ENCODE data around the gene NAALADL1. TPM values are rescaled to one million over a fixed set of nuclear protein-coding genes. Genes with fewer than 3 reads are reported as not detected.
A peak's percentile ranks its signal among the peaks of the same experiment; 100 is the strongest.

The NAALADL1 gene
- total and polyA plus RNA-seq, 2 of the 4 experiments (the other 2 are of a cell fraction), result 3.8 to 5.8 TPM

- Histone ChIP-seq H4K8ac (ENCODE audit: low read depth in 2 of 2, low read length in 2 of 2) (no peak overlapping the region; a peak in 1 of 4 replicates), H3K9me3 (ENCODE audit: control insufficient read depth, insufficient read depth, low read length) (no peaks in the 10 kb centered on the region), H3K79me1 (ENCODE audit: low read depth in 1 of 2, low read length in 2 of 2) (peaks cover 10 to 29% of the 10 kb centered on the region in 2 experiments), H3K4ac (ENCODE audit: low read depth, low read length) (no peak overlapping the region), H2AK5ac (ENCODE audit: low read depth, low read length) (no peak overlapping the region), H3K14ac (replicated peaks; ENCODE audit: low read depth, low read length) (no peak overlapping the region), H3K4me2 (ENCODE audit: low read depth, low read length) (peak overlapping the region; percentile 32; the same call in 1 of the 2 replicates), H2BK5ac (ENCODE audit: low read depth, low read length, poor library complexity, severe bottlenecking) (no peak overlapping the region), H3K36me3 (ENCODE audit: control insufficient read depth, insufficient read depth, low read length) (0 out of 2 replicates have a peak, but pooled peaks cover 2% of the 10 kb centered on the region), H3K4me3 (ENCODE audit: insufficient read depth, low read depth, low read length) (peak overlapping the region; percentile 41), H2AFZ (replicated peaks; ENCODE audit: low read length, poor library complexity) (no peak overlapping the region), H2AK9ac (replicated peaks; ENCODE audit: low read depth, low read length, poor library complexity) (no peak overlapping the region), H4K20me1 (ENCODE audit: insufficient read depth, low read length) (peaks cover 3% of the 10 kb centered on the region; the same call in 1 of the 2 replicates), H3K4me1 (ENCODE audit: control insufficient read depth, insufficient read depth, low read length) (no peaks in the 10 kb centered on the region), H3K56ac (ENCODE audit: extremely low read depth, insufficient read depth, low read length) (no peak overlapping the region), H2BK15ac (ENCODE audit: low read depth, low read length) (no peak overlapping the region), H3K23ac (ENCODE audit: low read depth, low read length) (no peak overlapping the region), H3K27ac (ENCODE audit: insufficient read depth, low read length) (no peak overlapping the region), H4K91ac (ENCODE audit: insufficient read depth, low read depth, low read length) (no peak overlapping the region), H4K5ac (ENCODE audit: low read depth, low read length) (no peak overlapping the region), H3K27me3 (ENCODE audit: control insufficient read depth, insufficient read depth, low read length) (no peaks in the 10 kb centered on the region), H3K9ac (ENCODE audit: low read depth, low read length) (no peak overlapping the region), H2BK20ac (ENCODE audit: low read depth, low read length) (no peak overlapping the region), H2BK120ac (ENCODE audit: low read depth, low read length) (no peak overlapping the region), H3K18ac (ENCODE audit: low read depth, low read length) (no peak overlapping the region), H3K9me1 (ENCODE audit: insufficient read depth, low read length) (peaks cover 7% of the 10 kb centered on the region; the same call in 1 of the 2 replicates)
- dilution Hi-C loops (cut with HindIII; ENCODE audit: low sequenced_read_pairs, unreplicated experiment) (no loop called here), in situ Hi-C loops (cut with MboI; ENCODE audit: low sequenced_read_pairs) (no loop called here), intact Hi-C loops (cut with micrococcal nuclease) (loop anchor here (1.0 to 5.0 kb wide), 2 partner anchors 13 to 180 kb away; partner anchors contain the start of genes ATG2A, CDCA5 and ZFPL1)
- BruUV-seq (replicated peaks), result no TSS peak
- DNase-seq, result no peak
- POLR2A ChIA-PET (ENCODE audit: unreplicated experiment), result interaction anchor here (0.8 kb wide), 1 partner anchor 11 kb away, joined by 4 read pairs; no protein-coding TSS in a partner anchor
- TF ChIP-seq, protein P1, sequence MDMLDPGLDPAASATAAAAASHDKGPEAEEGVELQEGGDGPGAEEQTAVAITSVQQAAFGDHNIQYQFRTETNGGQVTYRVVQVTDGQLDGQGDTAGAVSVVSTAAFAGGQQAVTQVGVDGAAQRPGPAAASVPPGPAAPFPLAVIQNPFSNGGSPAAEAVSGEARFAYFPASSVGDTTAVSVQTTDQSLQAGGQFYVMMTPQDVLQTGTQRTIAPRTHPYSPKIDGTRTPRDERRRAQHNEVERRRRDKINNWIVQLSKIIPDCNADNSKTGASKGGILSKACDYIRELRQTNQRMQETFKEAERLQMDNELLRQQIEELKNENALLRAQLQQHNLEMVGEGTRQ (IDR thresholded peaks at IDR 0.05; ENCODE audit: low read depth, low read length), result no peak
- no peak for TF ChIP-seq SMC3 (IDR thresholded peaks at IDR 0.05; ENCODE audit: low read depth, low read length)
- TF ChIP-seq, protein P2, sequence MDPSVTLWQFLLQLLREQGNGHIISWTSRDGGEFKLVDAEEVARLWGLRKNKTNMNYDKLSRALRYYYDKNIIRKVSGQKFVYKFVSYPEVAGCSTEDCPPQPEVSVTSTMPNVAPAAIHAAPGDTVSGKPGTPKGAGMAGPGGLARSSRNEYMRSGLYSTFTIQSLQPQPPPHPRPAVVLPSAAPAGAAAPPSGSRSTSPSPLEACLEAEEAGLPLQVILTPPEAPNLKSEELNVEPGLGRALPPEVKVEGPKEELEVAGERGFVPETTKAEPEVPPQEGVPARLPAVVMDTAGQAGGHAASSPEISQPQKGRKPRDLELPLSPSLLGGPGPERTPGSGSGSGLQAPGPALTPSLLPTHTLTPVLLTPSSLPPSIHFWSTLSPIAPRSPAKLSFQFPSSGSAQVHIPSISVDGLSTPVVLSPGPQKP (IDR thresholded peaks at IDR 0.05; ENCODE audit: borderline replicate concordance, low read depth, low read length), result no peak
- no peak for TF ChIP-seq MAZ (IDR thresholded peaks at IDR 0.05; ENCODE audit: borderline replicate concordance, low read depth, low read length)
- no peak for TF ChIP-seq POLR2A (IDR thresholded peaks at IDR 0.05; ENCODE audit: low read depth, low read length)
- TF ChIP-seq RCOR1 (IDR thresholded peaks at IDR 0.05; ENCODE audit: insufficient replicate concordance, low read length), result no peak
- ATAC-seq (ENCODE audit: low read depth), result no peak
- CTCF ChIA-PET, result interaction anchor here (3.9 kb wide), 1 partner anchor 15 kb away, joined by 15 read pairs; the partner anchor contains the start of gene TM7SF2
- no CpG with 5 or more reads among the region's 8 CpGs for WGBS, 2 experiments (ENCODE audit: extremely low coverage in 2 of 2, insufficient read length in 1 of 2)
Measured at GRCh38 chr11:65096926-65097325, 38.6 kb upstream of the NAALADL1 start.
